Measurements from ENCODE around the gene EIF3F. TPM values are rescaled to one million over a fixed set of nuclear protein-coding genes. Genes with fewer than 3 reads are reported as not detected.

EIF3F gene
- total RNA-seq, 5 donors from 2014 or later (not counting 1 experiment from before 2014, with no cell fraction given) = 344 to 400 (median 369) TPM

DNA sequence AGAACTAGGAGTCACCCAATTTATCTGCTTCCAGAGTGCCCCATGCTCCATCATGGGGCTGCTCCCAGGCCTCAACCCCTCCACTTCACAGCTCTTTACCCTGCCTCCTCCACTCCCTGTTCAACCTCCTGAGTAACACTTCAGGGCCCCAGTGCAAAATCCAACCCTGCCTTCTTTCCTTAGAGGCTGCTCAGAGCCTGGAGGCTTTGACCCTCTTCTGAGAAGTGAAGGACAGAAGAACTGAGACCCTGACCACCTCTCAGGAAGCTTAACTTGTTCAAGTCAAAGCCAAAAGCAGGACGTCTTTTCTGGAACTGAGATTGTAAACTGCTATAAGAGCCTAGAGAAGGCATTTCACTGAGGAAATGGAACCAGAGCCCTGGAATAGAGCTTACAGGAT is 15.5 kb downstream of the EIF3F start:
- POLR2A ChIA-PET = no interaction called here
- Histone ChIP-seq H3K36me3 (ENCODE audit: control insufficient read depth in 2 of 2, extremely low read depth in 1 of 2, insufficient read depth in 1 of 2, low read length in 1 of 2) (peaks cover 0 to 10% of the 10 kb centered on the region in 2 donors), H3K9me3 (no peaks in the 10 kb centered on the region), H3K4me3 (ENCODE audit: control insufficient read depth in 1 of 2, extremely low read depth in 1 of 2, low read length in 1 of 2) (no peak overlapping the region), H3K27ac (ENCODE audit: low read length) (no peak overlapping the region), H3K4me1 (ENCODE audit: control insufficient read depth in 1 of 2, extremely low read depth in 1 of 2, insufficient read depth in 2 of 2, low read length in 2 of 2) (no peaks in the 10 kb centered on the region), H3K27me3 (replicated peaks in 1 of 2; ENCODE audit: control insufficient read depth in 2 of 2, extremely low read depth in 1 of 2, insufficient read depth in 2 of 2, low read length in 1 of 2) (no peaks in the 10 kb centered on the region)
- CTCF ChIA-PET = interaction anchor here in 1 of 2 donors (1.0 kb wide), 1 partner anchor 97 kb away, joined by 3 read pairs; no protein-coding TSS in a partner anchor
- peaks cover 28% of the 10 kb centered on the region for H3K36me3 Mint-ChIP-seq
- H3K4me3 Mint-ChIP-seq = no peak overlapping the region
- 81% methylated on average over 1 of the region's 1 CpG for WGBS (ENCODE audit: insufficient coverage)
- H3K9me3 Mint-ChIP-seq = no peaks in the 10 kb centered on the region
- peaks cover 0 to 4% of the 10 kb centered on the region in 2 donors for H3K27me3 Mint-ChIP-seq
- no peak for ATAC-seq (replicated peaks in 1 of 4)
- no peak for DNase-seq
- no peaks in the 10 kb centered on the region for H3K4me1 Mint-ChIP-seq
- H3K27ac Mint-ChIP-seq = no peak overlapping the region

- CTCF ChIA-PET = interaction anchor here in 1 of 2 donors (1.0 kb wide), 1 partner anchor 96 kb away, joined by 3 read pairs; no protein-coding TSS in a partner anchor
- peaks cover 0 to 4% of the 10 kb centered on the region in 2 donors for H3K27me3 Mint-ChIP-seq
- no peak for DNase-seq
- H3K36me3 Mint-ChIP-seq = peaks cover 26% of the 10 kb centered on the region
- no peaks in the 10 kb centered on the region for H3K4me1 Mint-ChIP-seq
- Histone ChIP-seq H3K4me3 (ENCODE audit: control insufficient read depth in 1 of 2, extremely low read depth in 1 of 2, low read length in 1 of 2) (no peak overlapping the region), H3K27ac (ENCODE audit: low read length) (no peak overlapping the region), H3K27me3 (replicated peaks in 1 of 2; ENCODE audit: control insufficient read depth in 2 of 2, extremely low read depth in 1 of 2, insufficient read depth in 2 of 2, low read length in 1 of 2) (no peaks in the 10 kb centered on the region), H3K9me3 (no peaks in the 10 kb centered on the region), H3K4me1 (ENCODE audit: control insufficient read depth in 1 of 2, extremely low read depth in 1 of 2, insufficient read depth in 2 of 2, low read length in 2 of 2) (no peaks in the 10 kb centered on the region), H3K36me3 (ENCODE audit: control insufficient read depth in 2 of 2, extremely low read depth in 1 of 2, insufficient read depth in 1 of 2, low read length in 1 of 2) (peaks cover 0 to 5% of the 10 kb centered on the region in 2 donors)
- H3K9me3 Mint-ChIP-seq = no peaks in the 10 kb centered on the region
- no peak for ATAC-seq (replicated peaks in 1 of 4)
- WGBS (ENCODE audit: insufficient coverage) = 74% methylated on average over 4 of the region's 7 CpGs
- POLR2A ChIA-PET = no interaction called here
- no peak overlapping the region for H3K27ac Mint-ChIP-seq
- no peak overlapping the region for H3K4me3 Mint-ChIP-seq
Observed at GRCh38 chr11:8003187-8003586, 16.1 kb downstream of the EIF3F start.

GRCh38 chr11:8004008-8004407 is 16.9 kb downstream of the EIF3F start:
- H3K4me3 ChIP-seq (ENCODE audit: control insufficient read depth in 1 of 2, extremely low read depth in 1 of 2, low read length in 1 of 2) = no peak overlapping the region
- WGBS (ENCODE audit: insufficient coverage) = 83% methylated on average over 1 of the region's 2 CpGs
- H3K36me3 ChIP-seq (ENCODE audit: control insufficient read depth in 2 of 2, extremely low read depth in 1 of 2, insufficient read depth in 1 of 2, low read length in 1 of 2) = no peaks in the 10 kb centered on the region
- H3K4me1 ChIP-seq (ENCODE audit: control insufficient read depth in 1 of 2, extremely low read depth in 1 of 2, insufficient read depth in 2 of 2, low read length in 2 of 2) = no peaks in the 10 kb centered on the region
- Mint-ChIP-seq H3K27me3 (peaks cover 0 to 4% of the 10 kb centered on the region in 2 donors), H3K9me3 (no peaks in the 10 kb centered on the region), H3K4me3 (no peak overlapping the region), H3K27ac (no peak overlapping the region), H3K4me1 (no peaks in the 10 kb centered on the region), H3K36me3 (peaks cover 18% of the 10 kb centered on the region)
- no peak for ATAC-seq (replicated peaks in 1 of 4)
- ChIA-PET POLR2A (no interaction called here), CTCF (no interaction called here)
- H3K27me3 ChIP-seq (replicated peaks in 1 of 2; ENCODE audit: control insufficient read depth in 2 of 2, extremely low read depth in 1 of 2, insufficient read depth in 2 of 2, low read length in 1 of 2) = peaks cover 0 to 6% of the 10 kb centered on the region in 2 experiments
- H3K9me3 ChIP-seq = no peaks in the 10 kb centered on the region
- DNase-seq = no peak
- H3K27ac ChIP-seq (ENCODE audit: low read length) = no peak overlapping the region

GRCh38 chr11:8005556-8005955 is 18.4 kb downstream of the EIF3F start:
- ATAC-seq (replicated peaks in 1 of 4) (no peak), DNase-seq (no peak)
- Mint-ChIP-seq H3K27me3 (peaks cover 5 to 9% of the 10 kb centered on the region in 2 donors), H3K27ac (no peak overlapping the region), H3K4me3 (no peak overlapping the region), H3K9me3 (no peaks in the 10 kb centered on the region), H3K36me3 (peaks cover 6% of the 10 kb centered on the region), H3K4me1 (no peaks in the 10 kb centered on the region)
- no peak overlapping the region for H3K4me3 ChIP-seq (ENCODE audit: control insufficient read depth in 1 of 2, extremely low read depth in 1 of 2, low read length in 1 of 2)
- no peaks in the 10 kb centered on the region for H3K4me1 ChIP-seq (ENCODE audit: control insufficient read depth in 1 of 2, extremely low read depth in 1 of 2, insufficient read depth in 2 of 2, low read length in 2 of 2)
- H3K9me3 ChIP-seq = no peaks in the 10 kb centered on the region
- no peaks in the 10 kb centered on the region for H3K36me3 ChIP-seq (ENCODE audit: control insufficient read depth in 2 of 2, extremely low read depth in 1 of 2, insufficient read depth in 1 of 2, low read length in 1 of 2)
- H3K27me3 ChIP-seq (replicated peaks in 1 of 2; ENCODE audit: control insufficient read depth in 2 of 2, extremely low read depth in 1 of 2, insufficient read depth in 2 of 2, low read length in 1 of 2) = peaks cover 0 to 6% of the 10 kb centered on the region in 2 experiments
- ChIA-PET CTCF (interaction anchor here (1.6 to 3.7 kb wide), 5 partner anchors 18 to 94 kb away, joined by 3 to 63 read pairs (median 7); partner anchors contain the start of gene EIF3F (in 1 of the 2)), POLR2A (no interaction called here)
- no peak overlapping the region for H3K27ac ChIP-seq (ENCODE audit: low read length)

GRCh38 chr11:8006349-8006977 is 19.3 kb downstream of the EIF3F start:
- H3K4me1 Mint-ChIP-seq = no peaks in the 10 kb centered on the region
- ChIA-PET POLR2A (interaction anchor here in 1 of 2 donors (0.5 kb wide), 1 partner anchor 12 kb away, joined by 9 read pairs; no protein-coding TSS in a partner anchor), CTCF (interaction anchor here (0.5 to 3.7 kb wide), 18 partner anchors 9 to 257 kb away, joined by 3 to 63 read pairs (median 4); partner anchors contain the start of genes EIF3F (in 1 of the 2) and LMO1 (in 1 of the 2))
- Histone ChIP-seq H3K4me3 (ENCODE audit: control insufficient read depth in 1 of 2, extremely low read depth in 1 of 2, low read length in 1 of 2) (no peak overlapping the region), H3K27me3 (replicated peaks in 1 of 2; ENCODE audit: control insufficient read depth in 2 of 2, extremely low read depth in 1 of 2, insufficient read depth in 2 of 2, low read length in 1 of 2) (peaks cover 0 to 6% of the 10 kb centered on the region in 2 experiments), H3K27ac (ENCODE audit: low read length) (no peak overlapping the region), H3K36me3 (ENCODE audit: control insufficient read depth in 2 of 2, extremely low read depth in 1 of 2, insufficient read depth in 1 of 2, low read length in 1 of 2) (no peaks in the 10 kb centered on the region), H3K4me1 (ENCODE audit: control insufficient read depth in 1 of 2, extremely low read depth in 1 of 2, insufficient read depth in 2 of 2, low read length in 2 of 2) (no peaks in the 10 kb centered on the region), H3K9me3 (no peaks in the 10 kb centered on the region)
- H3K27ac Mint-ChIP-seq = no peak overlapping the region
- H3K27me3 Mint-ChIP-seq = peaks cover 8 to 9% of the 10 kb centered on the region in 2 donors
- H3K4me3 Mint-ChIP-seq = no peak overlapping the region
- ATAC-seq (replicated peaks in 1 of 4) = peak in 3 of 4 experiments; percentile 57 to 72 (median 64)
- H3K36me3 Mint-ChIP-seq = no peaks in the 10 kb centered on the region
- DNase-seq = peak in 19 of 35 experiments; percentile 7 to 73 (median 29)
- H3K9me3 Mint-ChIP-seq = no peaks in the 10 kb centered on the region

- ATAC-seq (replicated peaks in 1 of 4) (no peak), DNase-seq (peak in 1 of 35 experiments; percentile 1)
- H3K4me3 ChIP-seq (ENCODE audit: control insufficient read depth in 1 of 2, extremely low read depth in 1 of 2, low read length in 1 of 2) = no peak overlapping the region
- no peaks in the 10 kb centered on the region for H3K4me1 ChIP-seq (ENCODE audit: control insufficient read depth in 1 of 2, extremely low read depth in 1 of 2, insufficient read depth in 2 of 2, low read length in 2 of 2)
- H3K27me3 ChIP-seq (replicated peaks in 1 of 2; ENCODE audit: control insufficient read depth in 2 of 2, extremely low read depth in 1 of 2, insufficient read depth in 2 of 2, low read length in 1 of 2) = peaks cover 0 to 6% of the 10 kb centered on the region in 2 experiments
- no CpG with 5 or more reads among the region's 4 CpGs for WGBS (ENCODE audit: insufficient coverage)
- ChIA-PET POLR2A (no interaction called here), CTCF (interaction anchor here (0.6 to 3.7 kb wide), 3 partner anchors 33 to 92 kb away, joined by 3 to 63 read pairs (median 8); no protein-coding TSS in a partner anchor)
- H3K27ac Mint-ChIP-seq = no peak overlapping the region
- H3K9me3 Mint-ChIP-seq = no peaks in the 10 kb centered on the region
- no peak overlapping the region for H3K27ac ChIP-seq (ENCODE audit: low read length)
- no peaks in the 10 kb centered on the region for H3K9me3 ChIP-seq
- no peaks in the 10 kb centered on the region for H3K36me3 Mint-ChIP-seq
- H3K4me3 Mint-ChIP-seq = no peak overlapping the region
- H3K4me1 Mint-ChIP-seq = no peaks in the 10 kb centered on the region
- no peaks in the 10 kb centered on the region for H3K36me3 ChIP-seq (ENCODE audit: control insufficient read depth in 2 of 2, extremely low read depth in 1 of 2, insufficient read depth in 1 of 2, low read length in 1 of 2)
- H3K27me3 Mint-ChIP-seq = peaks cover 13 to 15% of the 10 kb centered on the region in 2 donors
Observed at GRCh38 chr11:8008212-8008611, 21.1 kb downstream of the EIF3F start.
